Natural killer cell (primary cell): Measurements from ENCODE around the gene ENAH. TPM values are rescaled to one million over a fixed set of nuclear protein-coding genes. Genes with fewer than 3 reads are reported as not detected.

Experiments used
- ATAC-seq, 3 donors: fragments of 150-1000 bp in 2 of 3; fragments of 200-7000 bp in 1 of 3; cut with Tn5 transposase; 1 replicate in 1 of 3; 2 replicates in 2 of 3; pipeline ENCODE4 v1.10.0; 2021; ENCODE audit warnings: mild to moderate bottlenecking in 2 of 3, moderate library complexity in 2 of 3
- DNase-seq, 2 donors: peaks; one replicate each; pipeline versions ENCODE4 v3.0.0 to v3.0.0-alpha.2; 2013 to 2021; ENCODE audit warnings: mixed read lengths in 1 of 2
- H3K27ac ChIP-seq: one replicate; pipeline ENCODE4 v1.5.1; 2013; ENCODE audit warnings: mild to moderate bottlenecking, low read length
- H3K27me3 ChIP-seq: one replicate; pipeline ENCODE4 v1.6.1; 2013; ENCODE audit warnings: low read length; ENCODE audit not compliant: control insufficient read depth, insufficient read depth
- H3K36me3 ChIP-seq: one replicate; pipeline ENCODE4 v1.6.1; 2013; ENCODE audit warnings: low read length; ENCODE audit not compliant: control insufficient read depth, insufficient read depth
- H3K4me1 ChIP-seq: one replicate; pipeline ENCODE4 v1.6.1; 2013; ENCODE audit warnings: low read length; ENCODE audit not compliant: control insufficient read depth, insufficient read depth
- H3K4me3 ChIP-seq: one replicate; pipeline ENCODE4 v1.5.1; 2013; ENCODE audit warnings: low read length
- H3K9me3 ChIP-seq: one replicate; pipeline ENCODE4 v1.6.1; 2013; ENCODE audit warnings: low read length; ENCODE audit not compliant: control insufficient read depth, insufficient read depth
- H3K27ac Mint-ChIP-seq, 2 donors: one replicate each; pipeline ENCODE4 v1.8.0; 2022; ENCODE audit warnings: mild to moderate bottlenecking in 2 of 2, mixed read lengths in 2 of 2, moderate library complexity in 1 of 2
- H3K27me3 Mint-ChIP-seq, 2 donors: one replicate each; pipeline ENCODE4 v1.8.0; 2022; ENCODE audit warnings: low read depth in 2 of 2, mixed read lengths in 2 of 2
- H3K36me3 Mint-ChIP-seq: one replicate; pipeline ENCODE4 v1.8.0; 2022; ENCODE audit warnings: mixed read lengths
- H3K4me1 Mint-ChIP-seq, 2 donors: one replicate each; pipeline ENCODE4 v1.8.0; 2022; ENCODE audit warnings: mixed read lengths in 2 of 2
- H3K4me3 Mint-ChIP-seq: one replicate; pipeline ENCODE4 v1.8.0; 2022; ENCODE audit warnings: mild to moderate bottlenecking, moderate library complexity, mixed read lengths
- H3K9me3 Mint-ChIP-seq, 2 donors: one replicate each; pipeline ENCODE4 v1.8.0; 2022; ENCODE audit warnings: mixed read lengths in 2 of 2
- CTCF ChIP-seq: fragments of 200-600 bp; IDR thresholded peaks from one replicate; pipeline ENCODE4 v1.8.0; 2022; ENCODE audit warnings: antibody characterized with exemption
- WGBS: methylation state at CpG from one replicate; pipeline ENCODE4 v1.1.7; 2013; ENCODE audit warnings: missing lambda C conversion rate; ENCODE audit not compliant: insufficient coverage; 5-methylcytosine and 5-hydroxymethylcytosine counted together
- intact Hi-C: fragments of 100-400 bp; cut with micrococcal nuclease; formaldehyde crosslinking; loops from one replicate; pipeline ENCODE4 v1.14.2; 2022
- total RNA-seq, 4 donors: library from RNA; stranded (reverse); fragments of 120-200 nt in 1 of 4; gene quantifications; one replicate each; pipeline versions ENCODE4 v1.2.3 to v1.2.4, GENCODE V29; 2013 to 2022

ENAH gene
- total RNA-seq, 3 donors from 2014 or later (not counting 1 experiment from before 2014, with no cell fraction given): not detected

GRCh38 chr1:225468270-225469020, 184.5 kb downstream of the ENAH start:
- Mint-ChIP-seq H3K4me1 (peaks cover 63 to 77% of the 10 kb centered on the region in 2 donors), H3K27me3 (no peaks in the 10 kb centered on the region), H3K27ac (peak overlapping the region; percentile 96), H3K4me3 (peak overlapping the region; percentile 94), H3K9me3 (no peaks in the 10 kb centered on the region), H3K36me3 (no peaks in the 10 kb centered on the region)
- no peaks in the 10 kb centered on the region for H3K9me3 ChIP-seq
- 54% methylated on average over 10 of the region's 10 CpGs for WGBS
- peak overlapping the region; percentile 97 for H3K27ac ChIP-seq
- no peaks in the 10 kb centered on the region for H3K36me3 ChIP-seq
- TF ChIP-seq CTCF: no peak
- peak overlapping the region; percentile 55 for H3K4me3 ChIP-seq
- no peaks in the 10 kb centered on the region for H3K27me3 ChIP-seq
- intact Hi-C loops: loop anchor here (5.0 to 10.0 kb wide), 2 partner anchors 529 to 716 kb away; partner anchors contain the start of genes ACBD3 and SDE2
- ATAC-seq: no peak
- DNase-seq: peak in 1 of 2 donors; percentile 50
- H3K4me1 ChIP-seq: peaks cover 53% of the 10 kb centered on the region

GRCh38 chr1:225467193-225468020, 185.5 kb downstream of the ENAH start:
- no peaks in the 10 kb centered on the region for H3K27me3 ChIP-seq
- Mint-ChIP-seq H3K36me3 (no peaks in the 10 kb centered on the region), H3K4me3 (peak overlapping the region; percentile 94), H3K27me3 (no peaks in the 10 kb centered on the region), H3K9me3 (no peaks in the 10 kb centered on the region), H3K27ac (peak overlapping the region; percentile 96), H3K4me1 (peaks cover 68 to 80% of the 10 kb centered on the region in 2 donors)
- H3K4me3 ChIP-seq: peak overlapping the region; percentile 55
- TF ChIP-seq CTCF: no peak
- no peaks in the 10 kb centered on the region for H3K36me3 ChIP-seq
- H3K4me1 ChIP-seq: peaks cover 59% of the 10 kb centered on the region
- peak overlapping the region; percentile 97 for H3K27ac ChIP-seq
- WGBS: under 1% methylated on average over 23 of the region's 26 CpGs
- intact Hi-C loops: loop anchor here (5.0 to 10.0 kb wide), 2 partner anchors 530 to 717 kb away; partner anchors contain the start of genes ACBD3 and SDE2
- DNase-seq: peak; percentile 70 to 91
- no peaks in the 10 kb centered on the region for H3K9me3 ChIP-seq
- peak; percentile 84 to 92 (median 88) for ATAC-seq

- peak overlapping the region; percentile 94 for H3K4me3 Mint-ChIP-seq
- Histone ChIP-seq H3K4me3 (peak overlapping the region; percentile 55), H3K27me3 (no peaks in the 10 kb centered on the region), H3K36me3 (no peaks in the 10 kb centered on the region), H3K4me1 (peaks cover 65% of the 10 kb centered on the region), H3K9me3 (no peaks in the 10 kb centered on the region), H3K27ac (peak overlapping the region; percentile 97)
- H3K36me3 Mint-ChIP-seq: no peaks in the 10 kb centered on the region
- intact Hi-C loops: loop anchor here (5.0 to 10.0 kb wide), 2 partner anchors 530 to 718 kb away; partner anchors contain the start of genes ACBD3 and SDE2
- H3K27ac Mint-ChIP-seq: peak overlapping the region; percentile 96
- no peaks in the 10 kb centered on the region for H3K27me3 Mint-ChIP-seq
- no peak for ATAC-seq
- peaks cover 73 to 86% of the 10 kb centered on the region in 2 donors for H3K4me1 Mint-ChIP-seq
- H3K9me3 Mint-ChIP-seq: no peaks in the 10 kb centered on the region
- no peak for DNase-seq
- 80% methylated on average over 4 of the region's 4 CpGs for WGBS
- TF ChIP-seq CTCF: no peak
Observed at GRCh38 chr1:225466848-225467192, 186.1 kb downstream of the ENAH start.
